Neural crest cell (in vitro differentiated cells): ENCODE measurements around the gene PTPRO. TPM values are rescaled to one million over a fixed set of nuclear protein-coding genes. Genes with fewer than 3 reads are reported as not detected.

Source experiments
- DNase-seq: peaks from one replicate; pipeline ENCODE4 v3.0.0; 2021; ENCODE audit warnings: low read depth, mixed read lengths, low spot score
- H3K27ac Mint-ChIP-seq: one replicate; pipeline ENCODE4 v1.8.0; 2021; ENCODE audit warnings: mild to moderate bottlenecking, mixed read lengths; ENCODE audit not compliant: unreplicated experiment
- H3K27me3 Mint-ChIP-seq: 2 replicates; pipeline ENCODE4 v1.8.0; 2021; ENCODE audit warnings: low read depth, mild to moderate bottlenecking, mixed read lengths
- H3K36me3 Mint-ChIP-seq: 2 replicates; pipeline ENCODE4 v1.8.0; 2021; ENCODE audit warnings: low read depth, mild to moderate bottlenecking, mixed read lengths
- H3K4me1 Mint-ChIP-seq: 2 replicates; pipeline ENCODE4 v1.8.0; 2021; ENCODE audit warnings: mixed read lengths
- H3K4me3 Mint-ChIP-seq: one replicate; pipeline ENCODE4 v1.8.0; 2021; ENCODE audit warnings: mild to moderate bottlenecking, mixed read lengths
- H3K9me3 Mint-ChIP-seq: 2 replicates; pipeline ENCODE4 v1.8.0; 2021; ENCODE audit warnings: mixed read lengths
- CTCF ChIP-seq: fragments of 200-600 bp; sonication (generic); conservative IDR thresholded peaks from 2 replicates; pipeline ENCODE4 v1.5.0; 2021; ENCODE audit warnings: antibody characterized with exemption, mild to moderate bottlenecking
- total RNA-seq: library from RNA; stranded (reverse); gene quantifications from 2 replicates; pipeline ENCODE4 v1.2.1, GENCODE V29; 2021

Gene PTPRO
- total RNA-seq, 1 donor from 2014 or later, result 3.1 TPM

GRCh38 chr12:15558915-15559528 lies 236.7 kb downstream of the PTPRO start:
- no peak overlapping the region for H3K27ac Mint-ChIP-seq
- H3K4me1 Mint-ChIP-seq, result no peaks in the 10 kb centered on the region
- DNase-seq, result no peak
- H3K27me3 Mint-ChIP-seq, result no peaks in the 10 kb centered on the region
- H3K4me3 Mint-ChIP-seq, result no peak overlapping the region
- no peaks in the 10 kb centered on the region for H3K36me3 Mint-ChIP-seq
- no peak for TF ChIP-seq CTCF
- no peaks in the 10 kb centered on the region for H3K9me3 Mint-ChIP-seq

- no peak overlapping the region for H3K27ac Mint-ChIP-seq
- TF ChIP-seq CTCF, result no peak
- no peaks in the 10 kb centered on the region for H3K9me3 Mint-ChIP-seq
- DNase-seq, result no peak
- no peaks in the 10 kb centered on the region for H3K36me3 Mint-ChIP-seq
- no peaks in the 10 kb centered on the region for H3K4me1 Mint-ChIP-seq
- H3K27me3 Mint-ChIP-seq, result no peaks in the 10 kb centered on the region
- no peak overlapping the region for H3K4me3 Mint-ChIP-seq
These were observed 239.1 kb downstream of the PTPRO start for GRCh38 chr12:15561396-15561795.

GRCh38 chr12:15562263-15562662 lies 240.0 kb downstream of the PTPRO start:
- no peaks in the 10 kb centered on the region for H3K36me3 Mint-ChIP-seq

DNA sequence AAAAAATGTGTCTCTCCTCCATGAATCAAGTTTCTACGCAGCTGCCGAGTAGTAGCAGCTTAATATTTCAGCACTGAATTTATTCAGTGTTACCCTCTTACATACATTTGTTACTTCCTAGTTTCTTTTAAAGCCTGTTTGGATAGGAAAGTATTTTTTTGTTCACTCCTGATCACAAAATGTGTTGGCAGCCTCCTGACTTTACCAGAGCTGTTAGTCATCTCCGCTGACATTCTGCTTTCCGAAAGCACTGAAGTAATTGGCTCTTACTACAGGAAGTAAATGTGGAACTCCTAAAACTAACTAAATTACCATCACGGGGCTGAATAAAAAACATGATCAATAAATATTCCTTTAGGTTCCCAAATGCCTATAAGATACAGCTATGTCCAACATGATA lies 241.4 kb downstream of the PTPRO start:
- DNase-seq, result no peak
- Mint-ChIP-seq H3K4me3 (no peak overlapping the region), H3K4me1 (no peaks in the 10 kb centered on the region), H3K27me3 (peaks cover 4% of the 10 kb centered on the region), H3K27ac (no peak overlapping the region), H3K9me3 (no peaks in the 10 kb centered on the region), H3K36me3 (no peaks in the 10 kb centered on the region)
- TF ChIP-seq CTCF, result no peak

More at GRCh38 chr12:15562263-15562662, 240.0 kb downstream of the PTPRO start:
- TF ChIP-seq CTCF, result no peak
- H3K9me3 Mint-ChIP-seq, result no peaks in the 10 kb centered on the region
- no peak overlapping the region for H3K4me3 Mint-ChIP-seq
- no peak overlapping the region for H3K27ac Mint-ChIP-seq
- H3K27me3 Mint-ChIP-seq, result peaks cover 2% of the 10 kb centered on the region
- no peak for DNase-seq
- H3K4me1 Mint-ChIP-seq, result no peaks in the 10 kb centered on the region

DNA sequence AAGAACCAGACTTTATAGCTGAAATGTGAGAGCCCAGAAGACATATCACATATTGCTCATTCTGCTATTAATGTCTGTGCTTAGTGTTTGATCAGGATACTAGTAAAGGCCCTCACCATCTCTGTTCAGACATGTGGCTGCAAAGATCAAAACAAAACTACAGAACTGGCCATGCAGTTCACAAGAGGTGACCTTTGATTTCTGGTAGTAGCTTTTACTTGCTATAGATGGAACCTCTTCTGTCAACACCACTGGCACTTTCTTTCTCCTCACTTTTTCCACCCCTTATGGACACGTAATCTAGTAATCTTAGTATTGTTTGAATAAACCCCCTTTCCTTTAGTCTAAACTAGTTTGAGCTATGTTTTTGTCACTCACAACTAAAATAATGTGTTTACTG lies 252.0 kb downstream of the PTPRO start:
- H3K9me3 Mint-ChIP-seq, result peaks cover 2% of the 10 kb centered on the region
- no peak overlapping the region for H3K4me3 Mint-ChIP-seq
- TF ChIP-seq CTCF, result no peak
- no peaks in the 10 kb centered on the region for H3K36me3 Mint-ChIP-seq
- no peaks in the 10 kb centered on the region for H3K4me1 Mint-ChIP-seq
- H3K27me3 Mint-ChIP-seq, result no peaks in the 10 kb centered on the region
- no peak overlapping the region for H3K27ac Mint-ChIP-seq
- no peak for DNase-seq
